IPS-NIHi7 (cell line): ENCODE measurements around the gene ASTN2.

Experiments used
- DNase-seq: peaks from one replicate; pipeline ENCODE4 v3.0.0; 2012; ENCODE audit warnings: mixed read lengths; ENCODE audit errors: extremely low spot score

The ASTN2 gene

DNA sequence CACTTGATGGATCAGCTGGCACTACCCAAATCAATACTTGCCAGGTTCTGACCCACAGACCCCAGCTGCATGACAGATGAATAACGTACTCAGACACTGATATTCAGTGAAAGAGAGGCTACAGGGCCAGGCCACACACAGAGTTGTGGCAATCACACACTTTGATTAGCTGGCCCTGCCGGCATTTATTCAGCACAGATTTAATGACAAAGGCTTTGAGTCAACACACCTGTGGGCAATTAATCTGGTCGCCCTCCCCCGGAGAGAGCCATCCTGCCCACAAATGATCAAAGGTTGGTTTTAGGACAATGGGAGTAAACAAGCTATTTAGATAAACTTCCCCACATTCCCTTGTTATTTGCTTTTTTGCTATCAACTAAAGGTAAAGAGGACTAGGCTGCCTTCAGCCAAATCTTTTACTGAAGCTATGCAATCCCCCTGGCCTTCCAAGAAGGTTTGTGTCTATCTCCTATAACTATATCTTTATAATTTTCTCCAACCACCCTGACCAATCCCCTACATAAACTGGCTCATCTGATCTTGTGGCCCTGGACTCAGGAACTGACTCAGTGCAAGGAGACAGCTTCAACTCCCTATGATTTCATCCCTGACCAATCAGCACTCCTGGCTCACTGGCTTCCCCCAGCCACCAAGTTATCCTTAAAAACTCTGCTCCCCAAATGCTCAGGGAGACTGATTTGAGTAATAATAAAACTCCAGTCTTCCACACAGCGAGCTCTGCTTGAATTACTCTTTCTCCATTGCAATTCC lies 740.5 kb downstream of the ASTN2 start:
- no peak for DNase-seq

DNA sequence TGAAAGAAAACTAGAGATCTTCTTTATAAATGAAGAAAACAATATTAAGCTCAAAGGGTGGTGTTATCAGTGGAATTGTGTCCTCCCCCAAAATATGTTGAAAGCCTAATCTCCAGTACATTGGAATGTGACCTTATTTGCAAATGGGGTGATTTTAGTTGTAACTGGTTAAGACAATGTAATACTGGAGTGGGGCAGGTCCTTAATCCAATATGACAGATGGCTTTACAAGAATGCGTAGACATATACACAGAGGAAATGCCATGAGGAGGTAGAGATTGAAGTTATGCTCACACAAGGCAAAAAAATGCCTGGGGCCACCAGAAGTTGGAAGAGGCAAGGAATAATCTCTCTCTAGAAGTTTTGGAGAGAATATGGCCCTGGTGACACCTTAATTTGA lies 741.5 kb downstream of the ASTN2 start:
- no peak for DNase-seq

DNA sequence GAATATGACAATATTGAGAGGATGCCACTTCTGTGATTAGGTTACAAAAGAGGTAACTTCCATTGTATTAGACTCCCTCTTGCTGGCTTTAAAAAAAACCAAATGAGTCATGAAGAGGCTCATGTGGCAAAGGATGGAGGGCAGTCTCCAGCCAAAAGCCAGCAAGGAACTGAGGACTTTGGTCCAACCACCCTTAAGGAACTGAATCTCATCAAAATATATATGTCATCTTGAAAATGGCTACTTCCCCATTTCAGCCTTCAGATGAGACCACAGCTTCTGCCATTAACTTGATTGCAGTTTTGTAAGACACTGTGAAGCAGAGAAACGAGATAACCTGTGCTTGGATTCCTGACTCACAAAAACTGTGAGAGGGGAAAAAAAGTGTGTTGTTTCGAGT lies 743.3 kb downstream of the ASTN2 start:
- DNase-seq: no peak

DNA sequence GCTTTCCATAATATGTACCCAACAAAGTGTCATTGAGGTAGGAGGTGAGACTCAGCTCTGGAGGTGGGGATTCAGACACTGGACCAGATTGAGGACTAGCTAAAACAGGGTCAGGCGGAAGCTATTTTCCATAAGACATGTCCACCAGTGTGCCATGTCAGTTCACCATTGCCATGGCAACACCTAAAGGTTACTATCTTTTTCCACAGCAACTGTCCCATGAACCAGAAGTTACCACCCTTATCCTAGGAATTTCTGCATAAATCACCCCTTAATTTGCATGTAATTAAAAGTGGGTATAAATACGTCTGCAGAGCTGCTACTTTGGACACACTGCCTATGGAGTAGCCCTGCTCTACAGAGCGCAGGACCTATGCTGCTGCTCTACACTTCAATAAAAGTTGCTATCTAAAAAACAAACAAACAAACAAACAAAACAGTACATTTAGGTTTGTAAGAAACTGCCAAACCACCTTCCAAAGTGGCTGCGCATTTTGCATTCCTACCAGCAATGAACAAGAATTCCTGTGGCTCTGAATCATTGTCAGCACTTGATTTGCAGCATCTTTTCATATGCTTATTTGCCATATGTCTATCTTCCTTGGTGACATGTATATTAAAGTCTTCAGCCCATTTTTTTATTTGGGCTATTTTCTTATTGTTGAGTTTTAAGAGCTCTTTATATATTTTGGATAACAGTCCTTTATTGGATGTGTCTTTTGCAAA lies 745.7 kb downstream of the ASTN2 start:
- DNase-seq: no peak

DNA sequence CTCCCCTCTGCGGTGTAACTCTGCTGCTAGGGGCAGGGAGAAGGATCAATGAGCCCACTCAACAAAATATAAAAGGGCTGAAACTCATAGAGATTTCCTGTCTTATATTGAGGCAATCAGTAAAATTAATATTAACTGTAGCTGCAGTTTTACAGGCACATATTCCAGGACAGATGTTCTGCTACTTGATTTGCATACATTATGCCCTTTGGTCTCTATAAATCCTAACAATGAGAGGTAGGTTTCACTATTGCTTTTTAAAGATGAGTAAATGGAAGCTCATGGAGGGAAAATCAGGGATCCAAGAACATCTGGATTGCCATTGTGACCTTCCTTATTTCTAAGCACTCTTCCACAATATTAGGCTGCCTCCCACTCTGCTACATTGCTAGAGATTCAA lies 751.3 kb downstream of the ASTN2 start:
- DNase-seq: no peak

DNA sequence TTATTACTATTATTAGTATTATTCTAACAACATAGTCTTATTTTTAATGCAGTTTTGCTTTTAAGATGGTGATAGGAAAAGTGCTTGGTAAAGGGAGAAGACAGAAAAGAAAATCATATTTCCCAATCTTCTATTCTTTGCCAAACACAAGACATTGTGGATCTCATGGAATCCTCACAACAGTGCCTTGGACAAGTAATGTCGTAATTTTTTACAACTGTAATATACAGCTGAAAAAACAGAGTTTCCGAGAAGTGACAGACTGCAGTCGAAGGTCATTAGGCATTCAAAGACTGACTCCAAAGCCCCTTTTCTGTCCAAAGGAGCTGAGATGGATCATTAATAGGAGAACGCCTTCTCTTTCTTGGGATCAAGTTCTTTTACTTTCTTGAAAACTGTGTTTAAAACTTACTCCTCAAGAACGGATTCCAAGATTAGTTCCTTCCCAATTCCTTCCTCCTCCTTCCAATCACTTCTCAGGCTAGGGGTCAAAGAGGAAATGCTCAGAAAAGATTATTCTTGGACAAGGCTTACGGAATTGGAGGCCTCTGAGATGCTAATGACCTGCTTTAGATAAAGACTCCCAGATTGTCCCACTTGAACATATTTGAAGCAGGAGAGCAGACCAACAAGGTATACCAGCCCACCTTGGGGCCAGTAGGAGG lies 752.1 kb downstream of the ASTN2 start:
- DNase-seq: no peak

DNA sequence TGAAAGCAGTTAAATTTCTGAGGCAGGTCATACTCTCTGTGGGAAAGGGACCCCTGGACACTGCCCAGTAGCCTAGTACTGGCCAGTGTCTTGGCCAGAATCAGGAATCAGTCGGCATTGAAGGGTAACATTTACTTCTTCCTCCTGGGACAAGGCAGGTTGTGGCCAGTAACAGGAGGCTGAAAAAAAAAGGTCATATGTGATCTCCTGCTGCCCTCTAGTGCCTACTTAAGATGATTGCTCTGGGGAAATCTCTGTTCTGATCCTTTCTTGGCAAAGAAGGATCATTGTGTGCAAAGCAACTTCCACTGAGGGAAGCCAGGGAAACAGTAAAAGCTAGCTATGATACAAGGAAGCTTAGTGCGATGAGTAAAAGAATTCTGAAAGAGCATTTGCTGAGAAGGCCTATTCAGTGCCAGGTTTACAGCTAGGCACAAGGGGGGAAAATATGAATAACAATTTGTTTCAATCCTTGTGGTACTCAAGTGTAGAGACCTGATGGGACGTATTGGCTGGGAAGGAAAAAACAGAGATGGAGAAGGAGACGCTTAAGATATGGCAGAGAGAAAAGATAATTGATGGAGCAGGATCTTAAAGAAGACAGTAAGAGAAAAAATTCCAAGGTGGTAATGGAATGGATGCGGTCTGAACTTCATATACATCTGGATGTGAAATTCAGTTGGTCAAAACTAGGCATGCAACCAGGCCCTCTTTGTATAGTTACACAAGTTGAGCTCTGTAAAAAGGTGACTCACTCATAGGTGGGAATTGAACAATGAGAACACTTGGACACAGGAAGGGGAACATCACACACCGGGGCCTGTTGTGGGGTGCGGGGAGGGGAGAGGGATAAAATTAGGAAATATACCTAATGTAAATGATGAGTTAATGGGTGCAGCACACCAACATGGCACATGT lies 753.6 kb downstream of the ASTN2 start:
- peak; percentile 82 for DNase-seq

DNA sequence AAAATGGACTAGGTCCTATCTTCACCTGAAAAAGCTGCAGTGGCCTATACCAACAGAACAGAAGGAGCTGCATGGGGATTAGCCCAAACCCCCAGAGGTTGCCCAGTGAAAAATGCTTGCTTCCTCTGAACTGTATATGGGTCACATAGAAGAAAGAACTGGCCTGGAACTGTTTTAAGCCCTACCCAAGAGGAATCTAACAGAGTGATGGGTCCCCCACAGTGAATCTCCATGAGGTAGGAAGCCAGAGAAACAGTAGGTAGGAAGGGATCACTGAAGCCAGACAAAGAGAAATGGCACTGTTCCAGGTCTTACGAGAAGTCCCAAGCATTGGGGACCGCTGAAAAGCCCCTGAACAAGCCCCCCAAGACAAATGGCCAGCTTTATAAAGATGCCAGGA lies 756.6 kb downstream of the ASTN2 start:
- peak; percentile 18 for DNase-seq

DNA sequence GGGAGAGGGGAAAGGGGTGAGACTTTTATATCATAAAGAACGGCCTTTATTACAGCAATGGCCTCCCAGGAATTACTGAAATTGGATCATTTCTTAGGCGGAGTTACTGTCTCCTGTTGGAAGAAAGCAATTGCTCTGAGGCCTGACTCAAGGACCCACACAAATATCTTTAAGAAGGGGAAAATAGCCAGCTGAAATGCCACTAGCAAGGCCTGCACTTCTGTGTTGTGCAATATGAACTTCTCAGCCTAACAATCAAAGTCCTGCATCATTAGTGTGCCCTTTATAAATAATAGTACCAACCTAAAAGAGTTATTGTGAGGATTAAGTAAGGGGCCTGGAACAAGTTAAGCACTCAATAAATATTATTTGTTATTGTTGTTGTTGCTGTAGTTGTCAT lies 757.9 kb downstream of the ASTN2 start:
- DNase-seq: no peak

DNA sequence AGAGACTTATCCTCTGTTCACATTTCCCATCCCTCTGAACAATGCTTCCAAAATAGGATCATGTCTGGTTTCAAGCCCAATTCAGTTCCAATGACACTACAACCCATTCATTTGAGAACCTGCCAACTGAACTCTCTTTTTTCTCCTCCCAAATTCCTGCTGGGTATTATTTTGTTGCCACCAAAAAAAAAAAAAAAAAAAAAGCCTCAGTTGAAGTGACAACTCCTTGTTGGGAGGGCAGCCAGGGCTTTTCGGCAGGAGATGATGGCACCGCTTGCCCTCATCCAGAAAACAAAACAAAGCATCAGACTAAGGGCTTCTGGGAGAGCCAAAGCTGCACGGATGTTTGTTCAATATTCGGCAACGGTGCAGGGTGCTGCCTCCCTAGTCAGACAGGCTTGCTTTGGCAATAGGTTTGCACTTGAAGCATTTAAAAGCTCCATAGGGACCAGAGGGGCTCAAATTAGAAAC lies 758.3 kb downstream of the ASTN2 start:
- no peak for DNase-seq

DNA sequence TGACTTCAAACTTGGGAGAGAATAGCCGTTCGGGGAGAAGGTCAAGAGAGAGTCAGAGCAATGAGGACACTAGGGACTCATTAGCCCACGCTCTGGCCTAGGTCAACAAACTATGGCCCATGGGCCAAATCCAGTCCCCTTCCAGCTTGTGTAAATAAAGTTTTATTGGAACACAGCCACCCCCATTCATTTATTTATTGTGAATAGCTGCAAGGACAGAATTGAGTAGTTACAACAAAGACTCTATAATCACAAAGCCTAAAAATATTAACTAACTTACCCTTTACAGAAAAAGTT lies 760.9 kb downstream of the ASTN2 start:
- no peak for DNase-seq

DNA sequence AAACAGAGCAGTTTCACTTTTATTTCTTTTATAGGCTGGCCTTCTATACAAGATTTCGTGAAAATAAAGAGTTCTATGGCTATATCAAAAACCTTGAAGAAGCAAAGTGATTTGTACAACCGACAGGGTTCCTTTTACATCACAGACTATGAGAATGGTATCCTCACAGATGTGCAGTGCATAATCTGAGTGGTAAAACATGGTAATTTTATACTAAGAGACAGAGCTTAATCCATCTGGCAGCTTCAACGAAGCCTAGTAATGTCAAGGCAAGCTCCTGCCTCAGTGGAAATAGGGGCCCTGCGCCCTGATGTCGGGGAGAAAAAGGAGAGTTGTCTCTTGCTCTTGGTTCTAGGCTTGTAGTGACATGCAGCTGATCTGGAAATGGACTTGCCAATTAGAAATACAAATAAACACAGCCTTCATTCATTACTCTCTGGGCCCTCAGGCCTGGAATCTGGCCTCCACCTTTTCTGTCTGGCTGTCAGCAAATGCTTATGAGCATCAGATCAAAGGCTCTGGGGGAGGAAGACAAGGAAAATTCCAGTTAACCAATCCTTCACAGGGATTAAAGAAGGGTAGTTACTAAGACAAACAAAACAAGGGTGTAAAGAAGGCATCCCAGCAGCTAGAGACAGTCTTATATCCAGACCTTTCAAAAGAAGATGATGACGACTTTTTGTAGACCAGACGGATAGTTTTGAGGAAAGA lies 761.4 kb downstream of the ASTN2 start:
- DNase-seq: no peak

DNA sequence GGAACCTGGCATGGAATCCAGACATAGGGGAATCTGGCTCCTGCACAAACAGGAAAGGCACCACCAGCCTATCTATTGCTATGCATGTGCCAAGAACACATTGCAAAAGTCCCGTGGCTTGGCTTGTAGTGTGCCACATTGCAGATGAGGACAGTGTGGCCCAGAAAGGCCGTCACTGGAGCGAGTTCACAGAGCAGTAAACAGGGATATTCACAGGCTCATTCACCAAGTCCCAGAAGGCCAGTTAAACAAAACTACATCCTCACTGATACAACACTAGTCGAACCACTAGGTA lies 767.4 kb downstream of the ASTN2 start:
- no peak for DNase-seq

DNA sequence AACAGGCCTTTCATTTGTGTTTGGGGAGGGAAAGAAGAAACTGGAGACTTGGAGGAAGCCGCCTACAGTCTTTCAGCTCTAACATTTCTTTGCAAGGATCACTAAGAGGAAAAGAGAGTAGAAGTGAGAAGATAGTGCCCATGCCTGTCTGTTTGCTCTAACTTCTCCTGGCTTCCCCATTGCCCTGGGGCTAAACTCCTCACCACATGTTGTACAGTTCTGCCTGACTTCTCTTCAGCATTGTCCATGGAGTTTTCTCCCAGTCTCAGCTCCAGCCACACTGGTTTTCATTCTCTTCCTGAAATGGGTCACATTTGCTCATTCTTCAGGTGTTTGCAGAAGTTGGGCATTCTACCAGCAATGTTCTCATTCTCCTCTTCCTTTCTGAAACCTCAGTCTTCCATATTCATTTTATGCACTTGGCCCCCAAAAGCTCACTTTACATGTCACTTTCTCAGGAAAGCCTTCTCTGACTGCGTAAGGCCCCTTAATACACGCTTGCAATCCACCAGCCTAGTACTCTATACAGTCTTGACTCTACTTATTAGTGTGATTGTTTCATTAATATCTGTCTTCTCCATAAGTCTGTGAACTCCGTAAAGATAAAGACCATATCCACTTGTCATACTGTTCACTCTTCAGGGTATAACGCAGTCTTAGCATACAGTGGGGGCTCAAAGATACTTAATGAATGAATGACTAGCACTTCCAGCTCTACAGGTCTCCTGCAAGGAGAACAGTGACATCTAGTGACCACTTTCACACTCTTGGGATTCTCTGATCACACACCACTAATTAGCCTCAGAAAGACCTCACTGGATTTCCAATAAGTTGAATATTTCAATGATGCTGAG lies 768.0 kb downstream of the ASTN2 start:
- peak; percentile 50 for DNase-seq

DNA sequence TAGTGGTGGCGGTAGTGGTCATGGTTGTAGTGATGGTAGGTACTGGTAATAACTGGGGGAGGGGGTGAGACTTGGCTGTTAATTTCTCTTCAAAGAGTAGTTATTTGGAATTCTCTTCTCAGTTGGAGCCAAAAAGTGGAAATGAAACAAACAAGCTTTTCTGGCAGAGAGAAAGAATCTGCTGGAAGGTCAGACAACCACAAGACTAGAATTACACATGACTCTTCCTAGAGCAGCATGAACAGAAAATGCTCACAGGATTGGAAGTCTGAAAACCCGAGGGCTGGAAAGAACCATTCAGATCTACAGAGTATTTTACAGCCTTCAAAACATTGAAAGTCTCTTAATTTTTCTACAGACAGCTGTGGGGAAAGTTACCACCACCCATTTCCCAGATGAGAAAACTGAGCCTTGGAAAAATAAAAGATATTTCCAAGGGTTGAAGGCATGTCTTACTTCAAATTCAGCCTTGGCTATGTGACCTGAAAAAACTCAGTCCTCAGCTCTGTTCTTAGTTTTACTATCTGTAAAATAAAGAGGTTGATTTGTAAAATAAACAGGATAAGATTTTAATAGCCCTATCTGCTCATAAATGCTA lies 770.7 kb downstream of the ASTN2 start:
- DNase-seq: no peak

DNA sequence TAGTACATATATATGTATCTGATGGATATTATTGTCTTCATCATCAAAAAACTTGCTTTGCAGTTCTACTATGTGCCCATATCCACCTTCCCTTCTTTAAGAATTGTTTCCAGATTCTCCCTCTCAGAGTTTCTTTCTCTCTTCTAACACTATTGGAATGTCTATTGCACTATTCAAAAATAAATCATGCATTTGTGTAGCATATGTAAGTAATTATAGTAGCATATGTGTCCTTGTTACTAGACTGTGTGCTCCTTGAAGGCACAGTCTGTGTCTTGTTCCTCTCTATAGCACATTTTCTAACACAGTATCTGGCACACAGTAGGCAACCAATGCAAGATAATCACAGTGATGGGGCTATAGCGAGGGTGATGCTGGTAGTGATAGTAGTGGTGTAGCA lies 771.2 kb downstream of the ASTN2 start:
- no peak for DNase-seq

DNA sequence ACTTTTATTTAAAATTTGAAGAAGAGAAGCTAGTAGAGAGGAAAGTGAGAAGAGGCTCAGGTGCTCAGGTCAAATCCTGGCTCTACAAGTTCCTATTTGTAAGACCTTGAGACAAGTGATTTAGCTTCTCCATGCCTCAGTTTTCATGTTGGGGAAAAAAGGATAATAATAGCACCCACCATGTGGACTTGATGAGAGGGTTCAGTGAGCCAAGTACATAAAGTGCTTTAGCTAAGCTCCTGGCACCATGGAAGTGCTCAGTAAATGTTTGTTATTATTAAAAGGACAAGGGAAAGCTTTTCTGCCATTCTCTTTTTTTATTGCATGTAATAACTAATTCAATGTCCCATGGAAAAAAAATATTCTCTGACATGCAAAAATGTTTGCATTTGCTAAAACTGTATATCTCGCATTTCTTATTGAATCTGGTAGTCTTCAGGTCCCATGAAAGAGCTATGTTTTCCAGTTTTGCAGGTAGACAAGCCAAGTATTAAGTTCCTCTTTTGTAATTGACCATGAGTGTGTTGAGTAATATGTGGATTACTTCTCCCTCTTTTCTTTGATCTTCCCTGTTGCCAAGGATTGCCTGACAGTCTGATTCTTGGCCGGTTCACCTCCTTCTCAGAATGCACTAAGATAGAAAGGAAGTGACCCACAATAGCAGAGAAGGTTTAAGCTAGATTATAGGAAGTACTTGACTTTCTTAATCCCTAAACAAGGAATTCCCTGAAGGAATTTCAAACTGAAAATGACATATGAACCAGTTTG lies 773.4 kb downstream of the ASTN2 start:
- DNase-seq: no peak

DNA sequence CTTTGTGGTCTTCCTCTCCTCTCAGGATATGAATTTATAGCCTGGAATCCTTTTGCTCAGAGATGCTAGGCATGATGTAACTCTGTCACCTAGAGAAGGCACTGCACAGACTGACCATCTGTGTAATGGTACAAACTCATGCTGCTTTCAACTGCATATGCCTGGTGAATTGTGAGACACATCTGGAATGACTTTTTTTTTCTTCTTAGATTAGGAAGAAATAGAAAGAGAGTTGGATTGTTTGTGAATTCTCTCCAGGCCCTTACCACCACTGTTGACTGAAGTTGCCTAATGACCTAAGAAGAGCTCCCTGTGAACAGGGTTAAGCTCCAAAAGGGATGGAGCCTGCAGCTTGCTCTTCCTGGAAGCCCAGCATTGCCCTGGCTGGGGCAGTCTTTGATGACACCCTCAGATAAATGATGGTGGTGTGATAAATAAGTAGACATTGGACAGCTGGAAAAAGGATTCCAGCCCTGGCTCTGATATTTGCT lies 775.6 kb downstream of the ASTN2 start:
- DNase-seq: no peak

DNA sequence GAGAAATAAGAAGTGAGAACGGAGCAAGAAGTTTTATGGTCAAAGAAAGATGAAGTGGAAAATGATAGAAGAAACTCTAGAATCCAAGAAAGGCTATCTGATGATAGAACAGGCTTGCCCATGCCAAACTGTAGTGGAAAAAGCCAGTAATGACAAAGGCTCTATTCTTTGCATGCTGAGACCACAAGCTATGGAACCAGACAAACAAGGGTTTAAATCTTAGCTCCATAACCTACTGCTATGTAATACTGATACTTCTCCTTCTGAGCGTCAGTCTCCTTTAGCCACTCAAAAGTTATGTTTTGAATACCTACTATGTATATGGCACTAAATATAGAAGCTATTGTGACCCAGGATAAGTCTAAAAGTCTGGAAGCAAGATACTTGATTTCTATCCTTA lies 778.9 kb downstream of the ASTN2 start:
- DNase-seq: no peak
